GM18499 (cell line): ENCODE data around the gene DEUP1.
"Not testable (repeated sequence)": the region's sequence is repeated elsewhere in the genome, so short reads cannot be mapped to it uniquely, and the experiment has no call there.

Experiments used
- ATAC-seq: cut with Tn5 transposase; IDR thresholded peaks from one replicate; pipeline ENCODE4 v1.9.1; 2021; ENCODE audit warnings: moderate number of reproducible peaks; ENCODE audit not compliant: insufficient read depth, unreplicated experiment

Gene DEUP1, protein sequence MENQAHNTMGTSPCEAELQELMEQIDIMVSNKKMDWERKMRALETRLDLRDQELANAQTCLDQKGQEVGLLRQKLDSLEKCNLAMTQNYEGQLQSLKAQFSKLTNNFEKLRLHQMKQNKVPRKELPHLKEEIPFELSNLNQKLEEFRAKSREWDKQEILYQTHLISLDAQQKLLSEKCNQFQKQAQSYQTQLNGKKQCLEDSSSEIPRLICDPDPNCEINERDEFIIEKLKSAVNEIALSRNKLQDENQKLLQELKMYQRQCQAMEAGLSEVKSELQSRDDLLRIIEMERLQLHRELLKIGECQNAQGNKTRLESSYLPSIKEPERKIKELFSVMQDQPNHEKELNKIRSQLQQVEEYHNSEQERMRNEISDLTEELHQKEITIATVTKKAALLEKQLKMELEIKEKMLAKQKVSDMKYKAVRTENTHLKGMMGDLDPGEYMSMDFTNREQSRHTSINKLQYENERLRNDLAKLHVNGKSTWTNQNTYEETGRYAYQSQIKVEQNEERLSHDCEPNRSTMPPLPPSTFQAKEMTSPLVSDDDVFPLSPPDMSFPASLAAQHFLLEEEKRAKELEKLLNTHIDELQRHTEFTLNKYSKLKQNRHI

GRCh38 chr11:93330446-93330984 is at the start of gene DEUP1:
Gene DEUP1 (plus strand): TSS chr11:93330742. CDS start chr11:93332260, 1,518 bp downstream.
- no peak for ATAC-seq

- no peak for ATAC-seq
Measured at GRCh38 chr11:93285430-93285829, 45.1 kb upstream of the DEUP1 start.

DNA sequence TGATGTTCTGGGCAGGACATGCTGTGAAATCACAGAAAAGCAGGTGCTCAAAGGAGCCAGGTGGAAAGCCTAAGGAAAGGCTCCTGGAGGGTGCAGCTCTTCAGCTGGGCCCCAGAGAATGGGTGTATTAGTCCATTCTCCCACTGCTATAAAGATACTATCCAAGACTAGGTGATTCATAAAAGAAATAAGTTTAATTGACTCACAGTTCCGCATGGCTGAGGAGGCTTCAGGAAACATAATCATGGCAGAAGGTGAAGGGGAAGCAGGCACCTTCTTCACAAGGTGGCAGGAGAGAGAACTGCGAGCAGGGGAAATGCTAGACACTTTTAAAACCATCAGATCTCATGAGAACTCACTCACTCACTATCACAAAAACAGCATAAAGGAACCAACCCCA is 43.1 kb upstream of the DEUP1 start:
- no peak for ATAC-seq

GRCh38 chr11:93288079-93288478 is 42.5 kb upstream of the DEUP1 start:
- ATAC-seq, result no peak

- ATAC-seq, result peak; percentile 72
Measured at GRCh38 chr11:93288767-93289166, 41.8 kb upstream of the DEUP1 start.

DNA sequence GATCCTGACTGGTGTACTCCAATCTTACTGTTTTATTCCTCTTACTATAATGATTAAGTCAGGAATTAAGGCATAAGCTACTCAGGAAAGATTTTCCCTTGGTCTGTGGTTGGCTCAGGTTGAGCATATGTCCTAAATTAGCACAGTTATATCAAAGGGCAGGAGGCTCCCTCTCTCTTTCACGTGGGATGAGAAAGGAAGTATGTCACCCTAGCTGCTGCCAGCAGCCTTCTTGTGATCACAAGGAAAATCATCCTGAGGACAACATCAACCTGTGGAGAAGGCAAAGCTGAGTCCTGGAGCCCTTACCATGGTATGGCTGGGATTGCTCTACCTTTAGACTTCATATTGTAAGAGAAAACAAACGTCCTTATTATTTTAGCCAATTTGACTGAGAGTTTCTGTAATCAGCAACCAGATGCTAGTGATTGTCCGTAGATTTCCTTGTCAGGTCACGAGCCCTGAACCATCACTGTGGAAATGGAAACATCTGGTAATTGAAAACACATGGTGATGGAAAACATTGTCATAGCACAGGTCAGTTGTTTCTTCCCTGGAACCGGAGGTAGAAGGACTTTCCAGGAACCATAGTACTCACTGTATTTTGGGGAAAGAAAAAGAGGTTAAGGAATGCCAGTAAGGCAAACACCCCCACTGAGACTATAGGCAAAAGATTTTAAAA is 40.6 kb upstream of the DEUP1 start:
- ATAC-seq, result no peak

DNA sequence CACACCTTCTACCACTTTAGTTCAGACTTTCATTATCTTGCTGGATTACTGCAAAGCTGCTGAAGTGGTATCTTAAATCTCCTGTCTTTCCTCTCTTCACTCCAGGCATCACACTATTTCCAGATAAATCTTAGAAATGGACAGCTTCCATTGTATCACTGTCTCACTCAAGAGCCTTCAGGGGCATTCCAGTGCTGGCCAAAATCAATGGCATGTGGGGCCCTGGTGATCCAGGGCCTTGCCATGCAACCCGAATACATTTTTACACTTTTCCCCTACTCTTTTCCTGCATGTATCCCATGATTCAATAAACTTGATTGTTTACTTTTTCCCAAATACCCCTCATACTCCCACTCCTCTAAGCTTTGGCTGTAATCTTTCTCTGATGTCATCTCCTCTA is 39.4 kb upstream of the DEUP1 start:
- ATAC-seq, result no peak

DNA sequence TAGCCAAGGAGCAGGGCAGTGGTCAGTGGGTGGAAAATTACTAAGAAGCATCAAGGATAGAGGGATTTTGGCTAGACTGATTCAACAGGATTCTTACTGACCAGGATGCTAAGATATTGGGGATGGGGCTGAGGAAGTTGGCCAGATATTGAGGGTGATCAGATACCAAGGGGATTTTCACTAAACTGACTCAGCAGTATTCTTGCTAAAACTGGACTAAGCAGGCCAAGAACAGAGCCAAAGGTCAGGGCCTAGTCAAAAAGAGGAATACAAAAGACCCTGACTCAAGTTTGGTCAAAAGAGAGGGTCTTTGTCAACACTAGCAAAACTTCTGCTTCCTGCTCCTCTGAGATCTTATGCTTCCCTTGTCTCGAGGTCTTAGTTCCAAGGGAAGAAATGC is 38.6 kb upstream of the DEUP1 start:
- no peak for ATAC-seq

DNA sequence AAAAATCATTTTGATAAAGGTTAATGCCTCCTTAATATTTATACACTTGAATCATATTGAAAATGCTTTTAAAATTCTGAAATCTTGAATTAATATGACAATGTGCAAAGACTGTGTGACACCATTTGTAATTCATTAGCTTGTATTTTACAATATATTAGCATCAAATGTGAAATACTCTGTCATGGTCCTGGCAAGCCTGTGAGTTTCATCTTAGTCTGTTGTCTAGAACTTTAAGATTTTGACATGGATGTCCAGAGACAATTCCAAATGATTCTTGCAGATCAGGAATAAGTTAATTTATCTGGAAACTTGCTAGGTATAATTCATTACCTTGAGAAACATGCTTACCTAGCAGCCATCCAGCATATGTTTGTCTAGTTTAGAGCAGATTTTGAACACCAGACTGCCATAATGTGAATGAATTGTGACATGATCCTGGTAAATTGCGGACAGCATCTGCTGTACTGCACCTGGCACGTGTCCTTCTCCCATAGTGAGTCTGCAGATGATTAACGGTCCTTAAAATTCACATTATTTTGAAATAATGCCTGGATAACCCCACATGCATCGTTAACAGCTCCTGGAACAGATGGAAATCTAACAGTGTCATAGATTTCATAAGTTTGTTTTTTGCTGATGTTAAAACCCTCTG is 34.5 kb upstream of the DEUP1 start:
- ATAC-seq, result no peak

GRCh38 chr11:93303689-93304088 is 26.9 kb upstream of the DEUP1 start:
- no peak for ATAC-seq

- not testable (repeated sequence) for ATAC-seq
Measured at GRCh38 chr11:93314399-93314798, 16.1 kb upstream of the DEUP1 start.

GRCh38 chr11:93319224-93319839 is 11.2 kb upstream of the DEUP1 start:
- no peak for ATAC-seq

DNA sequence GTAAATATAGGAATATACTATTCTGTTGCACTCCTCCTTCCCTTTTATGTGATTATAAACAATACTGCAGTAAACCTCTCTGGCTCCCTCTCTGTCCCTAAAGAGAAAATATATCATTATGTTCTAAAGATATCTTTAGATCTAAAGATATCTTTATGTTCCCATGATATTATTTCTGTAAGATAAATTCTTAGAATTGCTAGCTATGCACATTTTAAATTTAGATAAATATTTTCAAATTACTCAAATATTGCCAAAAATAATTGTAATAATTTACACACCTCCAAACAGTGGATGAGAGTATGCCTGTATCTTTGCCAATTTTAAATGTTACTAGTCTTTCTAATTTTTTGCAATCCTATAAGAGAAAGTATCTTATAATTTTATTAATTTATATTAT is 10.3 kb upstream of the DEUP1 start:
- no peak for ATAC-seq

DNA sequence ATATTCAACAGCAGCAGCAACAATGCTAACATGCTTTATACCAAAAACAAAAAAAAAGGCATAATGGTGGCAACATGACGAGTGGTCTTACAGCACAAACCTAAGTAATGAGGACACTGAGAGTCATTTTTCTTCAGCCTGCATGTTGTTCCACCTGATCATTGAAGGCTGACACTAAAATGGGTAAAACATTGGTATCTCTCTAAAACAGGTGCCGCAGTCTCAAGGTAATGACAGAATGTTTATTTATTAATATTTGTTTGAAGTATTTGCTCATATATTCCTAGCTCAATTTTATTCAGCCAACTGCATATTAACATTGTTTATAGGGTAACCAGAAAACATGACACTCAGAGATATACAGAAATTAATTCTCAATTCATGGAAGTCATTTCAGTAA is 8.3 kb upstream of the DEUP1 start:
- ATAC-seq, result no peak

- ATAC-seq, result no peak
Measured at GRCh38 chr11:93323747-93324146, 6.8 kb upstream of the DEUP1 start.

- no peak for ATAC-seq
Measured at GRCh38 chr11:93324500-93324899, 6.0 kb upstream of the DEUP1 start.

DNA sequence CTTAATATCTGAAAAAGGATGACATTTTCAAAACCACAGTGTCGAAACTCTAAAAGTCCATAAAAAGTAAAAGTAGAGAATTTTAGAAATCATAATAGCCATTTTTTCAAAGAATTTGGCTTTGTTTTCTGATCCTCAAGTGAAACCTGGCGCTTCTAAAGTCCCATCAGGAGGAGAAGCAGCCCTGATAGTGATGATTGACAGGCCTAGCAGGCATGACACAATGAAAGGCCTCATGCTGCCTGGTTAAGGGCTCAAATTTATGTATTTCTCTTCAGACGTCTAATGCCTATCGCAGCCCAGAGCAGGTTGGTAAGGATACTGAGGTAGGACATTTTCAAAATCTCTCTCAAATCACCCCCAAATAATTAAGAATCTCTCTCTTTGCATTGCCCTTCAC is 3.9 kb upstream of the DEUP1 start:
- no peak for ATAC-seq

- no peak for ATAC-seq
Measured at GRCh38 chr11:93329936-93330445, 551 bp upstream of the DEUP1 start.

DNA sequence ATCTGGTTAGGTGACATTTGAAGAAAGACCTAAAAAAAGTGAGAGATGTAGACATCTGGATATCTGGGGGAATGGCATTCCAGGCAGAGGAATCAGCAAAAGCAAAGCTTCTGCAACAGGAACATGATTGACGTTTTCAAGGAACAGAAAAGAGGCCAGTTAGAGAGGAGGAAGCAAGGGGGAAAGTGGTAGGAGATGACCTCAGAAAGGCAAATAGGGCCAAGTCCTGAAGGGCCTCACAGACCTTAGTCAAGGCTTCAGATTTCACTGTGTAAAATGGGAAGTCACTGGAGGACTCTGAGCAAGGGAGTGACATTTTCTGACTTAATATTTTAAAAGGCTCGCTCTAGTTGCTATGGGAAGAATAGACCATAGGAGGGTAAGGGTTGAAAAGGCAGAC is 9.7 kb downstream of the DEUP1 start:
- ATAC-seq, result no peak

DNA sequence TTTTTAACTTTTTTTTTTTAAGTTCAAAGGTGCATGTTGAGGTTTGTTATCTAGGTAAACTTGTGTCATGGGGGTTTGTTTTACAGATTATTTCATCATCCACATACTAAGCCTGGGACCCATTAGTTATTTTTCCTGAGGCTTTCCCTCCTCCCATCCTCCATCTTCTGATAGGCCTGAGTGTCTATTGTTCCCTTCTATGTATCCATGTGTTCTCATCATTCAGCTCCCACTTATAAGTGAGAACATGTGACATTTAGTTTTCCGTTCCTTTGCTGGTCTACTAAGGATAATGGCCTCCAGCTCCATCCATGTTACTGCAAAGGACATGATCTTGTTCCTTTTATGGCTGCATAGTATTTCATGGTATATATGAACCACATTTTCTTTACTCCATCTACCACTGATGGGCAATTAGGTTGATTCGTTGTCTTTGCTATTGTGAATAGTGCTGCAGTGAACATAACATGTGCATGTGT is 14.4 kb downstream of the DEUP1 start:
- ATAC-seq, result no peak
